IMR-90 (cell line): Measurements from ENCODE around the gene TMEM205. TPM values are rescaled to one million over a fixed set of nuclear protein-coding genes. Genes with fewer than 3 reads are reported as not detected.
A peak's percentile ranks its signal among the peaks of the same experiment; 100 is the strongest.

Experiments used
- ATAC-seq: fragments of 200-7000 bp; cut with Tn5 transposase; 2 replicates; pipeline ENCODE4 v1.9.1; 2020; ENCODE audit warnings: low read depth, mild to moderate bottlenecking, moderate library complexity
- BruUV-seq: library from RNA; stranded (reverse); fragments of 400-500 nt; replicated peaks from 2 replicates; lab custom pipeline; 2021; lab: Mats Ljungman, UMichigan
- CTCF ChIA-PET: fragments of 300-600 bp; formaldehyde crosslinking; extraction: SDS; loops from one replicate; lab custom pipeline; 2021; ENCODE audit warnings: antibody characterized with exemption; lab: Yijun Ruan, JAX
- POLR2A ChIA-PET: fragments of 300-600 bp; sonication (Branson Sonifier 250); formaldehyde crosslinking; loops from one replicate; lab custom pipeline; 2022; ENCODE audit warnings: antibody characterized with exemption; ENCODE audit not compliant: unreplicated experiment; lab: Charles Lee
- DNase-seq: peaks from one replicate; pipeline ENCODE4 v3.0.0; 2013
- H2AFZ ChIP-seq: replicated peaks from 2 replicates; pipeline ENCODE3; 2013; ENCODE audit warnings: low read length, mild to moderate bottlenecking; ENCODE audit not compliant: poor library complexity
- H2AK5ac ChIP-seq: 2 replicates; pipeline ENCODE4 v1.6.1; 2013; ENCODE audit warnings: low read depth, low read length, inconsistent platforms
- H2AK9ac ChIP-seq: replicated peaks from 2 replicates; pipeline ENCODE3; 2013; ENCODE audit warnings: mild to moderate bottlenecking, low read depth, low read length, moderate library complexity; ENCODE audit not compliant: poor library complexity
- H2BK120ac ChIP-seq: 2 replicates; pipeline ENCODE4 v1.6.1; 2013; ENCODE audit warnings: low read depth, low read length, inconsistent platforms
- H2BK15ac ChIP-seq: 3 replicates; pipeline ENCODE4 v1.6.1; 2013; ENCODE audit warnings: low read depth, low read length, inconsistent platforms
- H2BK20ac ChIP-seq: 2 replicates; pipeline ENCODE4 v1.6.1; 2013; ENCODE audit warnings: low read depth, mild to moderate bottlenecking, inconsistent platforms, low read length, moderate library complexity
- H2BK5ac ChIP-seq: 2 replicates; pipeline ENCODE4 v1.6.1; 2013; ENCODE audit warnings: mild to moderate bottlenecking, low read depth, low read length, inconsistent platforms; ENCODE audit not compliant: poor library complexity, severe bottlenecking
- H3K14ac ChIP-seq: replicated peaks from 2 replicates; pipeline ENCODE4 v1.6.1; 2013; ENCODE audit warnings: low read depth, low read length, inconsistent platforms
- H3K18ac ChIP-seq: 2 replicates; pipeline ENCODE4 v1.6.1; 2013; ENCODE audit warnings: low read depth, low read length, control low read depth
- H3K23ac ChIP-seq: 2 replicates; pipeline ENCODE4 v1.6.1; 2013; ENCODE audit warnings: low read depth, low read length, inconsistent platforms
- H3K27ac ChIP-seq: 2 replicates; pipeline ENCODE4 v1.5.1; 2013; ENCODE audit warnings: mild to moderate bottlenecking, control low read depth, low read length; ENCODE audit not compliant: insufficient read depth
- H3K27me3 ChIP-seq: 2 replicates; pipeline ENCODE4 v1.6.1; 2013; ENCODE audit warnings: low read length; ENCODE audit not compliant: control insufficient read depth, insufficient read depth
- H3K36me3 ChIP-seq: 2 replicates; pipeline ENCODE4 v1.6.1; 2013; ENCODE audit warnings: low read length, mixed read lengths; ENCODE audit not compliant: control insufficient read depth, insufficient read depth
- H3K4ac ChIP-seq: 2 replicates; pipeline ENCODE4 v1.6.1; 2013; ENCODE audit warnings: low read depth, low read length, inconsistent platforms
- H3K4me1 ChIP-seq: 2 replicates; pipeline ENCODE4 v1.6.1; 2013; ENCODE audit warnings: low read length, mixed read lengths; ENCODE audit not compliant: control insufficient read depth, insufficient read depth
- H3K4me2 ChIP-seq: 2 replicates; pipeline ENCODE4 v1.6.1; 2013; ENCODE audit warnings: low read depth, mild to moderate bottlenecking, control low read depth, low read length, moderate library complexity
- H3K4me3 ChIP-seq: 2 replicates; pipeline ENCODE4 v1.5.1; 2013; ENCODE audit warnings: low read depth, mild to moderate bottlenecking, control low read depth, low read length, moderate library complexity; ENCODE audit not compliant: insufficient read depth
- H3K56ac ChIP-seq: 2 replicates; pipeline ENCODE4 v1.6.1; 2013; ENCODE audit warnings: low read length, inconsistent platforms; ENCODE audit not compliant: insufficient read depth; ENCODE audit errors: extremely low read depth
- H3K79me1 ChIP-seq, 2 experiments: 2 replicates each; pipeline ENCODE4 v1.6.1; 2013; ENCODE audit warnings: low read length in 2 of 2, inconsistent platforms in 1 of 2, low read depth in 1 of 2
- H3K9ac ChIP-seq: 2 replicates; pipeline ENCODE4 v1.6.1; 2013; ENCODE audit warnings: low read depth, low read length, control low read depth
- H3K9me1 ChIP-seq: 2 replicates; pipeline ENCODE4 v1.6.1; 2013; ENCODE audit warnings: low read length, inconsistent platforms; ENCODE audit not compliant: insufficient read depth
- H3K9me3 ChIP-seq: 2 replicates; pipeline ENCODE4 v1.6.1; 2013; ENCODE audit warnings: low read length; ENCODE audit not compliant: control insufficient read depth, insufficient read depth
- H4K20me1 ChIP-seq: 2 replicates; pipeline ENCODE4 v1.6.1; 2013; ENCODE audit warnings: low read length, inconsistent platforms; ENCODE audit not compliant: insufficient read depth
- H4K5ac ChIP-seq: 2 replicates; pipeline ENCODE4 v1.6.1; 2013; ENCODE audit warnings: mild to moderate bottlenecking, low read depth, low read length, control low read depth
- H4K8ac ChIP-seq, 2 experiments: 2 replicates each; pipeline ENCODE4 v1.6.1; 2013; ENCODE audit warnings: low read depth in 2 of 2, low read length in 2 of 2, control low read depth in 1 of 2, inconsistent platforms in 1 of 2
- H4K91ac ChIP-seq: 2 replicates; pipeline ENCODE4 v1.6.1; 2013; ENCODE audit warnings: low read depth, low read length, inconsistent platforms; ENCODE audit not compliant: insufficient read depth
- BHLHE40 ChIP-seq: fragments of 150-350 bp; IDR thresholded peaks from 2 replicates; pipeline ENCODE4 v1.6.1; 2016; ENCODE audit warnings: mild to moderate bottlenecking, low read depth, low read length
- CEBPB ChIP-seq: IDR thresholded peaks from 2 replicates; pipeline ENCODE4 v1.6.1; 2012; ENCODE audit warnings: low read depth, low read length, improper control_type of control experiment
- CHD1 ChIP-seq: IDR thresholded peaks from 2 replicates; pipeline ENCODE4 v1.6.1; 2012; ENCODE audit warnings: low read depth, low read length, improper control_type of control experiment
- MAFK ChIP-seq: IDR thresholded peaks from 2 replicates; pipeline ENCODE4 v1.6.1; 2012; ENCODE audit warnings: low read depth, low read length, improper control_type of control experiment
- MAZ ChIP-seq: IDR thresholded peaks from 2 replicates; pipeline ENCODE4 v1.6.1; 2012; ENCODE audit warnings: low read depth, mild to moderate bottlenecking, low read length, improper control_type of control experiment, moderate library complexity, borderline replicate concordance
- MXI1 ChIP-seq: IDR thresholded peaks from 2 replicates; pipeline ENCODE4 v1.6.1; 2012; ENCODE audit warnings: low read depth, mild to moderate bottlenecking, low read length, moderate library complexity, borderline replicate concordance
- NFE2L2 ChIP-seq: fragments of 150-350 bp; IDR thresholded peaks from 2 replicates; pipeline ENCODE4 v1.6.1; 2016; ENCODE audit warnings: low read depth, mild to moderate bottlenecking, low read length
- POLR2A ChIP-seq: IDR thresholded peaks from 2 replicates; pipeline ENCODE4 v1.6.1; 2012; ENCODE audit warnings: mild to moderate bottlenecking, low read depth, low read length
- RCOR1 ChIP-seq: IDR thresholded peaks from 2 replicates; pipeline ENCODE4 v1.6.1; 2012; ENCODE audit warnings: mild to moderate bottlenecking, low read length, improper control_type of control experiment; ENCODE audit not compliant: insufficient replicate concordance
- RFX5 ChIP-seq: IDR thresholded peaks from 2 replicates; pipeline ENCODE4 v1.8.0; 2012; ENCODE audit warnings: low read depth, mild to moderate bottlenecking, low read length, moderate library complexity
- SMC3 ChIP-seq: fragments of 150-350 bp; IDR thresholded peaks from 2 replicates; pipeline ENCODE4 v1.6.1; 2016; ENCODE audit warnings: low read depth, mild to moderate bottlenecking, antibody characterized with exemption, low read length, moderate library complexity
- WGBS, 2 experiments: methylation state at CpG; one replicate each; pipeline versions ENCODE4 v1.1.5 to v1.1.7; 2013; ENCODE audit warnings: missing lambda C conversion rate in 2 of 2; ENCODE audit not compliant: insufficient read length in 1 of 2; ENCODE audit errors: extremely low coverage in 2 of 2; 5-methylcytosine and 5-hydroxymethylcytosine counted together
- dilution Hi-C: fragments of 300-500 bp; cut with HindIII; formaldehyde crosslinking; loops from one replicate; pipeline ENCODE4 v1.14.3; 2018; ENCODE audit warnings: low sequenced_read_pairs; ENCODE audit not compliant: unreplicated experiment
- in situ Hi-C: fragments of 300-500 bp; cut with MboI; formaldehyde crosslinking; loops from 3 replicates; pipeline ENCODE4 v1.14.3; 2019; ENCODE audit warnings: low sequenced_read_pairs, inconsistent platforms, mixed read lengths
- intact Hi-C: fragments of 100-400 bp; cut with micrococcal nuclease; formaldehyde crosslinking; loops from 2 replicates; pipeline ENCODE4 v1.10.0; 2022
- polyA plus RNA-seq, 3 experiments: library from polyadenylated mRNA; depleted of rRNA; stranded (reverse); fragments of >200 nt; gene quantifications; 2 replicates each; pipeline ENCODE4 v1.2.3, GENCODE V29; 2012; ENCODE audit warnings: low replicate concordance in 1 of 3
- total RNA-seq: library from RNA; depleted of rRNA; stranded (reverse); fragments of >200 nt; gene quantifications from 2 replicates; pipeline ENCODE4 v1.2.3, GENCODE V29; 2012
- TF ChIP-seq, protein P1 (sequence below): fragments of 150-350 bp; IDR thresholded peaks from 2 replicates; pipeline ENCODE4 v1.6.1; 2017; ENCODE audit warnings: mild to moderate bottlenecking, antibody characterized with exemption, low read length, low read depth
- TF ChIP-seq, protein P2 (sequence below): fragments of 150-350 bp; IDR thresholded peaks from 2 replicates; pipeline ENCODE4 v1.6.1; 2016; ENCODE audit warnings: low read depth, mild to moderate bottlenecking, low read length, moderate library complexity, borderline replicate concordance
- TF ChIP-seq, protein P3 (sequence below): conservative IDR thresholded peaks from 2 replicates; pipeline ENCODE4 v1.5.1; 2012; ENCODE audit warnings: mild to moderate bottlenecking, low read depth, low read length, improper control_type of control experiment

The TMEM205 gene
- total and polyA plus RNA-seq, 2 of the 4 experiments (the other 2 are of a cell fraction): 110 to 136 TPM

GRCh38 chr19:11356074-11356397 lies 10.0 kb upstream of the TMEM205 start:
- H3K36me3 ChIP-seq: peaks cover 11% of the 10 kb centered on the region; the same call in 1 of the 2 replicates
- peak overlapping the region; percentile 67 for H3K23ac ChIP-seq
- DNase-seq: no peak
- no peak overlapping the region; the same call in 1 of the 2 replicates for H3K27ac ChIP-seq
- H3K56ac ChIP-seq: no peak overlapping the region
- ChIA-PET CTCF (no interaction called here), POLR2A (no interaction called here)
- H2AK9ac ChIP-seq: peak overlapping the region; percentile 98
- H4K8ac ChIP-seq: 0 out of 4 replicates have a peak overlapping the region, but pooled peaks of 1 of the 2 experiments have one; percentile 81
- peak overlapping the region; percentile 73 for H3K4ac ChIP-seq
- H2AK5ac ChIP-seq: peak overlapping the region; percentile 79
- H4K5ac ChIP-seq: peak overlapping the region; percentile 11; the same call in 1 of the 2 replicates
- H4K91ac ChIP-seq: peak overlapping the region; percentile 4; the same call in 1 of the 2 replicates
- H3K9ac ChIP-seq: peak overlapping the region; percentile 88
- no peak overlapping the region for H2BK5ac ChIP-seq
- no peaks in the 10 kb centered on the region for H3K27me3 ChIP-seq
- H4K20me1 ChIP-seq: peaks cover 16% of the 10 kb centered on the region
- no peaks in the 10 kb centered on the region for H3K9me3 ChIP-seq
- H2BK20ac ChIP-seq: no peak overlapping the region
- peak overlapping the region; percentile 98 for H2AFZ ChIP-seq
- H2BK15ac ChIP-seq: 0 out of 3 replicates have a peak overlapping the region, but pooled peaks have one; percentile 0
- peak overlapping the region; percentile 85 for H3K4me3 ChIP-seq
- dilution Hi-C loops: no loop called here
- H3K4me2 ChIP-seq: peak overlapping the region; percentile 95
- H2BK120ac ChIP-seq: no peak overlapping the region; the same call in 1 of the 2 replicates
- peaks cover 13 to 23% of the 10 kb centered on the region in 2 experiments for H3K79me1 ChIP-seq
- no TSS peak for BruUV-seq
- peak overlapping the region; percentile 92 for H3K14ac ChIP-seq
- in situ Hi-C loops: no loop called here
- H3K9me1 ChIP-seq: peaks cover 16% of the 10 kb centered on the region
- ATAC-seq: no peak
- intact Hi-C loops: no loop called here
- WGBS, 2 experiments: 81% methylated on average over 5 of the region's 6 CpGs; no CpG with 5 or more reads in 1 of the 2 experiments
- no peak overlapping the region for H3K18ac ChIP-seq
- peaks cover 8% of the 10 kb centered on the region for H3K4me1 ChIP-seq
- TF ChIP-seq CHD1 (no peak), BHLHE40 (no peak), MXI1 (no peak), RCOR1 (no peak), NFE2L2 (no peak), CEBPB (no peak), MAFK (no peak), RFX5 (no peak), SMC3 (no peak), POLR2A (no peak), MAZ (no peak)
- TF ChIP-seq, protein P1, sequence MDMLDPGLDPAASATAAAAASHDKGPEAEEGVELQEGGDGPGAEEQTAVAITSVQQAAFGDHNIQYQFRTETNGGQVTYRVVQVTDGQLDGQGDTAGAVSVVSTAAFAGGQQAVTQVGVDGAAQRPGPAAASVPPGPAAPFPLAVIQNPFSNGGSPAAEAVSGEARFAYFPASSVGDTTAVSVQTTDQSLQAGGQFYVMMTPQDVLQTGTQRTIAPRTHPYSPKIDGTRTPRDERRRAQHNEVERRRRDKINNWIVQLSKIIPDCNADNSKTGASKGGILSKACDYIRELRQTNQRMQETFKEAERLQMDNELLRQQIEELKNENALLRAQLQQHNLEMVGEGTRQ: no peak
- TF ChIP-seq, protein P2, sequence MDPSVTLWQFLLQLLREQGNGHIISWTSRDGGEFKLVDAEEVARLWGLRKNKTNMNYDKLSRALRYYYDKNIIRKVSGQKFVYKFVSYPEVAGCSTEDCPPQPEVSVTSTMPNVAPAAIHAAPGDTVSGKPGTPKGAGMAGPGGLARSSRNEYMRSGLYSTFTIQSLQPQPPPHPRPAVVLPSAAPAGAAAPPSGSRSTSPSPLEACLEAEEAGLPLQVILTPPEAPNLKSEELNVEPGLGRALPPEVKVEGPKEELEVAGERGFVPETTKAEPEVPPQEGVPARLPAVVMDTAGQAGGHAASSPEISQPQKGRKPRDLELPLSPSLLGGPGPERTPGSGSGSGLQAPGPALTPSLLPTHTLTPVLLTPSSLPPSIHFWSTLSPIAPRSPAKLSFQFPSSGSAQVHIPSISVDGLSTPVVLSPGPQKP: no peak
- TF ChIP-seq, protein P3, sequence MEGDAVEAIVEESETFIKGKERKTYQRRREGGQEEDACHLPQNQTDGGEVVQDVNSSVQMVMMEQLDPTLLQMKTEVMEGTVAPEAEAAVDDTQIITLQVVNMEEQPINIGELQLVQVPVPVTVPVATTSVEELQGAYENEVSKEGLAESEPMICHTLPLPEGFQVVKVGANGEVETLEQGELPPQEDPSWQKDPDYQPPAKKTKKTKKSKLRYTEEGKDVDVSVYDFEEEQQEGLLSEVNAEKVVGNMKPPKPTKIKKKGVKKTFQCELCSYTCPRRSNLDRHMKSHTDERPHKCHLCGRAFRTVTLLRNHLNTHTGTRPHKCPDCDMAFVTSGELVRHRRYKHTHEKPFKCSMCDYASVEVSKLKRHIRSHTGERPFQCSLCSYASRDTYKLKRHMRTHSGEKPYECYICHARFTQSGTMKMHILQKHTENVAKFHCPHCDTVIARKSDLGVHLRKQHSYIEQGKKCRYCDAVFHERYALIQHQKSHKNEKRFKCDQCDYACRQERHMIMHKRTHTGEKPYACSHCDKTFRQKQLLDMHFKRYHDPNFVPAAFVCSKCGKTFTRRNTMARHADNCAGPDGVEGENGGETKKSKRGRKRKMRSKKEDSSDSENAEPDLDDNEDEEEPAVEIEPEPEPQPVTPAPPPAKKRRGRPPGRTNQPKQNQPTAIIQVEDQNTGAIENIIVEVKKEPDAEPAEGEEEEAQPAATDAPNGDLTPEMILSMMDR: no peak
